Nucleus accumbens (tissue), 56 donors: ENCODE measurements around the gene HOXB7.
A peak's percentile ranks its signal among the peaks of the same experiment; 100 is the strongest.

Source experiments
- DNase-seq, 56 donors: peaks; one replicate each; lab custom pipeline; 2025; lab: John Stamatoyannopoulos, UW

Gene HOXB7

DNA sequence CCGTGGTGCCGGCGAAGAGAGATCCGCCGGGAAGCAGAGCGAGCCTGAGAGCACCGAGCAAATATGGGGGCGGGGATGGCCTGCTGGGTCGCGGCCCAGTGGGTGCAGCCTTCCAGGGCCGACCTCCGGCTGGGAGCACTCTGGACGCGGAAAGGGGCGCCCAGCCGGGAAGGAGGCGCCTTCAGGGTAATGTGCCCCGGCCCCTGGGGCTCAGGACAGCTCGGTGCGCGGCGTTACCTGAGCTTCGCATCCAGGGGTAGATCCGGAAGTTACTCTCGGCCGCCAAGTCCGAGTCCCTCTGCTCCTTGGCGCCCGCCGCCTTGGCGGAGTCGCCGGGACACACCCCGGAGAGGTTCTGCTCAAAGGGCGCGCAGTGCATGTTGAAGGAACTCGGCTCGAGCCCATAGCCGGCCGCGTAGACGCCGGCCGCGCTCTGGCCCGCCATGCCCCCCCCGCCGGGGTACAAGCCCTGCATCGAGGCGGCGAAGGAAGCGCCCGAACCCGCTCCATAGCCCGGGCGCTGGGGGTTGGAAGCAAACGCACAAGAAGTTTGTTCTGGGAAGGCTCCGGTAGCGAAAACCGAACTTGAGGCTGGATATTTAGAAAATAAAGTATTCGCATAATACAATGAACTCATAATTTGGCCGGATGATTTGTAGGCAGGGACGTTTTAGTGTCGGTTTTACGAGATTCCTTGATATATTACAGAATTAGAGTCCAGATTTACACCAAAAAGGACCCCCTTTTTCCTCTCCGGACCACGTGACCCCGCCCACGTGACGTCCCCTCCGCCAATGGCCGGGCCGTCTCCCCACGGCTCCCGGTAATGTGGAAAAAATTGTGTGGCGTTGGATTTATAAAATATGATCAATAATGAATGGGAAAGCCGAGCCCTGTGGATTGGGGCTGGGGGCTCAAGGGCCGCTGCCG is at the start of gene HOXB7:
Gene HOXB7, minus strand, starts transcription at position 736 of the 930 bp plus-strand sequence. Its CDS starts 99 bp downstream, at position 637.
- peak in 6 of 56 donors; percentile 0 to 44 (median 6) for DNase-seq

DNA sequence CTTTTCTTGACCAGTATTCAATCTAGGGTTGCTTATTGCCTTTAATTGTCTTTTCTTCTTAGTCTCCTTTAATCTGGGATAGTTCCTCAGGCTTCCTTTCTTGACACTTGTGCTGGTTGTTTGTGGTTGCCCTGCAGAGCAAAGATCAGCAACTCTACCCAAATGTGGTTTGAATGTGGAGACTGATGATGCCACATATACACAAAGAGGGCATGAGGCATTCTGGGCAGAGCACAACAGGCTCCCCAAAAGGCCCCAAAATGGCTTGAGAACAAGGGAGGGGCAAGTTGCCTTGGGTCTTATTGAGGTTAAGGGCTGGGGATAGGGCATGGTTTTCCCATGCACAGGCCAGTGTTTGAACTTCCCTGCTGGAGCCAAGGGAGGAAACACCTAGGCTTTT is 45.1 kb upstream of the HOXB7 start:
- DNase-seq = no peak

DNA sequence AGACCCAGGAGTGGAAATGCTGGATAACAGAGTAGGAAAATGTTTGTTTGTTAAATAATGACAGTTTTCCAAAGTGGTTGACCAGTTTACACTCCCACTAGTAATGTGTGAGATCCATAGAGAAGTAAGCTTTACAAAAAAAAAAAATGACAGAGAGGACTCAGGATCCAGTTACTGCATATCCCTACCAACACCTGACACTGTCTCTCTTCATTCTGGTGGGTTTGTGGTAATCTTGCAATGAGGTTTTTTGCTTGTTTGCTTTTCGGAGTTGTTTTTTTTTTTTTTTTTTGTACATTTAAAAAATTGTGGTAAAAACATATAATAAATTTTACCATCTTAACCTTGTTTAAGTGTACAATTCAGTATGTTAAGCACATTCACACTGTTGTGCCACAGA is 38.9 kb upstream of the HOXB7 start:
- DNase-seq = no peak

DNA sequence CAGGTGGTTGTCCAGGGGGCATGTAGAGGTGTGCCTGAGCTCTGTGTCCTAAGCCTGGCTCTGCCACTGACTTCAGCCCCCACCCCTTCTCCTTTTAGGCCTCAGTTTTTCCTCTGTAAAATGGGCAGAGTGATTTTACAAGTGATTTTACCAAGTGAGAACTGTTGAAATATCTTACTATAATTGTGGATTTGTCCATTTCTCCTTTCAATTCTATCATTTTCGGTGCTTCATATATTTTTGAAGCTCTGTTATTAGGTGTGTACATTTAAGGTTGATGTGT is 37.1 kb upstream of the HOXB7 start:
- no peak for DNase-seq

DNA sequence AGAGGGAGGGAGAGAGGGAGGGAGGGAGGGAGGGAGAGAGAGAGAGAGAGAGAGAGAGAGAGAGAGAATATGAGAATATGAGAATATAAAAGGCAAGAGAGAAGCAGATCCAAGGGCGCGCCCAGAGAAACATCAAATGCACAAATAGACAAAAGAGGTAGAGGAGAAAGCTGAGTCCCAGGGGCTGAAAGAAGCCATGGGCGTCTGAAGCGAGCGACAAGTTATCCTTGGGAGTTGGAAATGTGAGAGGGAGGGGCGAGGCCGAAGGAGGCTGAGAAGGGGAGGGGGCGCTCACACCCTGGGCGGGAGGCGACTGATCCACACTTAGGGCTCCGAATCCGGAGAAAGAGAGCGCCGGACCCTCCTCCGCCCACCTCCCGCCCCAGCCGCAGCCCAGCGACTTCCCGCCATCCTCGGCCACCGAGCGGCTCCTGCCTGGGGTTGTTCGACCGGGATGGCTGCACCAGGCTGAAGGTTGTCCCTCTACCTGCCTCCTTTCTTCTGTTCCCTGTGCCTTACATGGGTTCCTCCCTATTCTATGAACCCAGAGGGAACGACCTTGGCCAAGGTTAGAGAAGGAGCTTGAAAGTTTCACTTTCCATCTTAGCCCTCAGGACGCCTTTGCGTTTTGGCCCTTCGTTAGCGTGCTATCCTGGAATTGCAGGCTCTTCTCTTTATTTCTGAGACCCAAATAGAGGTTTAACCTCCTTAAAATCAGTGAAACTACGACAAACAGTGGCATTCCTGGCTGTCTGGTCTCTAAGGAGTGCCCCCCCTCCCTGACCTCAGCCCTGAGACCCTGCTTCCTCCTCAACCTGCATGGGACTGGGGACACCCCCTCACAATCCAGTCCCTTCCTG is 36.5 kb upstream of the HOXB7 start:
- no peak for DNase-seq

DNA sequence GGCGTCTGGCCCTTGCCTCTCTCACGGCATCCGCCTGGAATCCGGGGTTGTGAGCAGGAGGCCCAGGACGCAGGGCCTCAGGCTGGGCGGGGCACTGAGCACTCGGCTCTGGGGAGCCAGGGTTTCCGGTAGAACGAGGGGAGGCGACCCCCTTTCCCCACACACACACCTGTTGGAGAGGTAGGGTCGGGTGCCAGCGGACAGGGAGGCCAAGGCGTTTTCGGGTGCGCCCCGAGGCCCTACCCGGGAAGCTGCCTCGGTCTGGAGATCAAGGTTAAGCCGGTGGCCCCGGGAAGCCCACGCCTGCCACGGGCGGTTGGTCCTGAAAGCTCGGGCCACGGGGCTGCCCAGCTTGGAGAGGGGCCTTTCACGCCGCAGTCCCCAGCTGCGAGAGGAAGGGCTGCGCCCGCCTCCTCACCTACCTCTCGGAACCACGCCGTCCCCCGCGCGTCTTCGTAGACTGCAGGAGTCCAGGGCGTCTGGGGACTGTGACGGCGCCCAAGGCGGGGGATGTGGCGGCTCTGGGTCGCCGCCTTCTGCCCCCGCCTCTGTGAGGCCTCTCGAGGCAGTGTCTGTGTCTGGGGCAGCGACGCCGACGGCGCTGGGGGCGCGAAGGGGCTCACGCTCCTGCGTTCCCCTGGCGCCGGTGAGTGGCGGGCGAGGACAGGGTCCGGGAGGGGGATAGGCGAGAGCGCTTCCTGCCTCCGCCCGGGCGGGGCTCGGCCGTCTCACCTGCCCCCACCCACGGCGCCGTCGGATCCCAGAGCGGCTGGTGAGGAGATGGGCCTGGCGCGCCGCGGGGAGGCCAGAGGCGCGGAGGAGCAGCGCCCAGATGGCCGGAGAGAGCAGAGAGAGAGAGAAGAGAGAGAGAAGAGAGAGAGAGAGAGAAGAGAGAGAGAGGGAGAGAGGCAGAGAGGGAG is 35.6 kb upstream of the HOXB7 start:
- DNase-seq = no peak

DNA sequence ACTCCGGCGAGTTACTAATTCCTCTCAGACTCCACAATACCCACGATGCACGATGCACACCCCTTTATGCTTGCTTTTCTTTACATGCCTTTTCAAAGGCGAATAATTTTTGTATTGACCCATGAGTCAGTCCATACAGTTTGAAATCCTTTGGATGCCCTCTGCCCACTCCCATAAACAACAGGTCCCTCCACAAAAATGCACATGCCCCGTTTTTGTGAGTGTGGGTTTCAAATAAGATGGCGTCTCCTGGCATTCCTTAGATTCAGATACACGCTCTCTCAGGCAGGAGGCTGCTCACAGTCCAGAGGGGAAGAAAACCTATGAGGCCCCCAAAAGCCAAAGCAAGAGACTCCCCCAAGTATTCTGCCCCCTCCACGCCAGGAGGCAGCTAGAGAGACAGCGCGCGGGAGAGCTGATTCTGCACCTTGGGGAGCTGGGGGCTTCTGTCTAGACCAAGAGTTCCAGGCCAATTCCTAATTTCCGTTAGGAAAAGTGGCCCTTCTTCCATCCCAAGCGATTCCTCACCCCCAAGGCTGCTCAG is 34.9 kb upstream of the HOXB7 start:
- DNase-seq = no peak

DNA sequence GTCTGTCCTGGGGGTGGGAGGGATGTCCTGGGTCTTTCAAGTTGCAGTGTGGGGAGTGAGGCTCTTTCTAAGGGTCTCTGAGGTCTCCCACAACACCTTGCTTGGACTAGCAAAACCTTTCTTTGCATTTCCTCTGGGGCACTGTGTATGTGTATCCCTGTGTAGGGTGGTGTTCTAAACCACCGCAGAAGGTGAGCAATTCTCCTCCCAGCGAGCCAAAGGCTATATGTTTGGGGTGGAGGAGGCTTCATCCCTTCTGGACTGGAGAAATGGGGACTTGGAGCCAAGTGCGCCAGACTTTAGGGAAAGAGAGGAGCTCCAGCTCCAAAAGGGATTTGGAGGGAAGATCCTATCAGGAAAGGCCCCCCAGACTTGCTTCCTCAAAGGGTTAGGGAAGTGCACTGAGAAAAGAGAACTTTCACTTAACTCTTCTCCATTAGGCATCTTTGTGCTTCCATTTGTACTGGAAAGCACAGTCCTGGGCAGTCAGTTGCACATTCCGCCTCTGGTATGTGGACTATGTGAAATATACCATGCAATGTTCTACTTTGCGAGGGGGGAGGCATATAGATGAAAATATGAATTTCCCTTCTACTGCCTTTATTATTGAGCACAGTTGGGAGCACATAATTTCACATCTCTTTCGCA is 34.2 kb upstream of the HOXB7 start:
- DNase-seq = no peak

DNA sequence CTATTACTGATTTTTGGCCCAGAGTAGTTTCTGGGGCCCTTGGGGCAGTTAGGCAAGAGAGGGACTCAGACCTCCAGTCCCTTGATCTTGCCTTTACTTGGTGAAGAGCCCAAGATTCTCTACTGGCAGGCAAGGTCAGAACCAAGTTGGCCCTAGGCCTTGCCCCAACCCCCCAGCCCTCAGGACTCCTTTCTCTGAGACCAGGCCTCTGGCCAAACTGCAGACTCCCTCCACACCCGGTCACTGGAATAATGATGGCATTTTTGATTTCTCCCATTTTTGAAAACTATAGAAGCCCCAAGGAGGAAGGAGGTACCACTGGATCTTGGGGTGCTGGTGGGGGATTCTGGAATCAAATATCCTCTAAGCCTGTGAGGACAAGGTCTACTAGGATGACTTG is 33.3 kb upstream of the HOXB7 start:
- no peak for DNase-seq

DNA sequence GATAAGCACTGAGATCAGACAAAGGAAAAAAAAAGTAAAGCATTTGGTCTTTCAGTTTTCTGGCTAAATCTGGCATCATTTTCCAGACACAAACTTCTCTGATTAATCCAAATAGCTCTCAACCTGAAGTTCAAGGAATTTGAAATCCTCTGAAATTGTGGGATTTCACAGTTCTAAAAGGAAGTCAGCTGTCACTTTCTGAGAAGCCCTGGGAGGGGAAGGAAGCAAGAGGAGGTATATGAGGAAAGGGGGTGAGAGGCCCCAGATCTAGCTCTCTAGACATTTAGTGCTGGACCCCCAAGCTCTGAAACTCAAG is 32.8 kb upstream of the HOXB7 start:
- DNase-seq = no peak

DNA sequence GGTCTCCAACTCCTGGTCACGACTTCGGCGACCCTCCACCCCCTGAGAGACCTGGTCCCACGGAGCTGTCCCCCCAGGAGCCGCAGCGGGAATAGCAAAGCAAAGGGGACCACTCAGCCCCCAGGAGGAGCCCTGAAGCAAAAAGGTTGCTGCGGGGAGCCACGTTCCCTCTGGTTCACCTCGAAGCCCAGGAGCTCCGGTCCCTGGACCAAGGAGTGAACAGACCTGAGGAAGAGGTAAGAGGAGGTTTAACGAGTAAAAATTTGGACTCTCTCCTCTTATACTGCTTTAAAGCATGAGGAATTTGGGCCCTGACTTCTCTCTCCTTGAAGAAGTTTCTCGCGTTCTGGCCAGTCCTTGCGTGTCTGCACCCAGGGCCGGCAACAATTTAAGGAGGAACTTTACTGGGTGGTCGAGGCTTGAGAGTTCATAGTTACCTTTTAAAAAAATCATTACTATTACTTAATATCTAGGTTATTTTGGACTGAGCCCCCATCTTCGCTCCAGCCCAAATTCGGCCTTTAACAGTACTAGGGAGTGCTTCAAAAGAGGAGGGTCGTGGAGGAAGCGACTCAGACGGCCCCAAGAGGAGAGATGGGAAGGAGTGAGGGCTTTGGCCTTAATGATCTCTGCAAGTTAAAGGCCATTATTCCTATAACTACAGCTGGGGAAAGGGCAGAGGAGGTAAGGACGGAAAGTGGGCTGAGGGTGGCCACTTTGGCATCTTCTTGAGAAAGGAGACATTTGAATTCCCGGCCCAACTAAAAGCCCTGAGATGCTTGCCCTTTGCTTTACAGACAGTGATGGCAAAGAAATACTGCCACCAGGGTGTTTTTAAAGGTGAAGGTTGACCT is 32.3 kb upstream of the HOXB7 start:
- no peak for DNase-seq

DNA sequence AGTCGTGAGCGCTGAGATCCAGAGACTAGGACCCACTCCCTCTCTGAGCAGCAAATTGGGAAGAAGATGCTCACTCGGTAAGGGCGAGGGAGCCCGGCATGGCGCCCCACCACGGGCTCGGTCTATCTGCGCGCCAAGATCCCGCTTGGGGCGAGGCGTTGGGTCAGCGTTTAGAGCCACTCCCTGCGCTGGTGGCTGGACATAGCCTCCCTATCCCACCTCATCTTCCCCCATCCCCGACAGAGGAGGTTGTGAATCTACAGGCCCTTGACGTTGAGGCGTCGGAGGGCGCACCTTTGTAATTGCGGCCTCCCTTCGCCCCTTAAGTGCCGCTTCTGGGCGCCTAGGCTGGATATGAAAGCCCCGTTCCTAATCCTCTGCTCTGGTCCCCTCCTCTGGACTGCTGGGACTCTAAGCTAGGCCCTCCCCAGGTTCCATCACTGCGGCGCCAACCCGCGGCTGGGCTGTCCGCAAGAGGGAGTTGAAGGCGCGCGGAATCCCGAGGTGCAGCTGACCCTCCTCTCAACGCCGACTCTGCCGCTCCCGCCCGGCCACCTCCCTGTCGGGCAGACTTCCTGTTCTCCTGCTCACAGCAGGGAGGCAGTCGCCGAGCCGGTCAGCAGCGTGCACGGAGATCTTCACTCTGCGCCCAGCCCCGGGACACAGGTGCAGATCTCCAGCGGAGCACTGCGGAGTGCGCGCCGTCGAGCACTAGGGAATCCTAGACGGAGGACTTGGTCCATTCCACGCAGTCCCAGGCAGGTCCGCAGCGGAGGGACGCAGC is 31.4 kb upstream of the HOXB7 start:
- no peak for DNase-seq

DNA sequence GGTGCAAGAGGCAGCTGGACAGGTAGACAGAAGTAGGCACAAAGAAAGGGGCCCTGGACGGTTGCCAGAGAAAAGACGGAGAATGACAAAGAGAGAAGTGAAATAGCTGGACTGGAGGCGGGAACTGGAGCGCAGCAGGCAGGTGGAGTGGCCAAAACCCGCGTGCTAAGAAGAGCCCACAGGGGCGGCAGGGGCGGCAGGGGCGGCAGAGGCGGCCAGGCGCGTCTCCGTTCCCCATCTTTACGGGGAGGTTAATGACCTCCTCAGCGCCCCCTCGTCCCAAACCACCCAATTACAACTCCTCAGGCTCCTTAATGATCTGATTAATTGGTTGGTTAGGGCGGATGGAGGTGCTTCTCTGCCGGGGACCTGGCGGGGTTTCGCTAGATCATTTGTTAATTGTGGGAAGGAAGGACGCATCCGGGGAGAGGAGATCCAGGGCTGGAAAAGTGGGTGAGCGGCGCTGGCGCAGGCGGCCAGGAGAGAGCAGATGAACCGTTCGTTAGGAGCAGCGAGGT is 30.8 kb upstream of the HOXB7 start:
- DNase-seq = no peak

DNA sequence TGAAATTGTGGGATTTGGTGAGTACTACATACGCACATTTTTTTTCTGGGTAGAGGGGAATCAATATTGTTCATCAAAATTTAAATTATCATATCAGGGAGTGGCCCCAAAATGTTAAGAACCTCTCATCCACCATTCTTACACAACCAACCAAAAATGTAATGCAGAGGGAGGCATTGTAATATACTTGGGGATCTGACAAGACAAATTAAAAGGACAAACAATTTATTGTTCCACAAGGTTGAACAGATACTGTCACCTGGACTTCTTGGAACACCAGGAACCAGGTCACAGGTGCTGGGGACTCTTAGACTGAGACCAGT is 30.0 kb upstream of the HOXB7 start:
- no peak for DNase-seq

DNA sequence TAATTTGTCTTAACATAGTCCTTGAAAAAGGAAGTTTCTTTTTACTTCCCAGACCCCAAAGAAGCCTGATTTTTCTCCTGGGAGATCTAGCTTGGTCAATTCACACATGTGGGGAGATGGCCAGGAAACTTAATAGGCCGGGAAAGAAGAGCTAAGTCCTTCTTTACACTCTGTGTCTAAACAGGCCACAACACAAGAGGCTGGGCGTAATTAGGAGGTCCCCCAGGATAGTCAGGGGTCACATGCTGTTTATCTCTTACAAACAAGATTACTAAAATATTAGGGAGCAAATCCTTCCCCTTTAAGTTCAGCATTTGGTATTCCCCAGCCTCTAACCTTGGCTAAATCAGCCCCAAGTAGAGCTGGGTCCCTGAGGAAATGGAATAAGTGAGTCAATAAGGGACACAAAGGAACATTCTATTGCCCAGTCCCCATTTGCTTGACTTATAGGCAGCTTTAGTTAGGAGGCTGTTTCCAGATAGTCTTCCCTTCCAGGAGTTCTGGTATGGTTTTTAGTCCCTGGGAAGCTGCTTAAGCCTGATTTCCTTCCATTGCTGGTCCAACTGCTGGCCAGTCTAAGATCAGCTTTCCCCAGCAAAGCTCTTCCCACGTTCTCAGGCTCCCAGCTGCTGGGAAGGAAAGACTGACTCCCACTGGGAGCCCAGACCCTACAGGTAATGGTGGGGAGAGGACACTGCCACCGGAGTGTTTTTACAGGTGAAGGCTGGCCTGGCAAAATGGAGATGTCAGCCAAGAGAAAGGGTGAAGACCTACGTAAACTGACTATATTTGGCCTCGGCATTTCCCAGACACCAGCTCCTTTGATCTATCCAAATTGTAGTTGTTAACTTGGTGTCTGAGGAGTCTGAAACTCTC is 29.4 kb upstream of the HOXB7 start:
- DNase-seq = no peak

DNA sequence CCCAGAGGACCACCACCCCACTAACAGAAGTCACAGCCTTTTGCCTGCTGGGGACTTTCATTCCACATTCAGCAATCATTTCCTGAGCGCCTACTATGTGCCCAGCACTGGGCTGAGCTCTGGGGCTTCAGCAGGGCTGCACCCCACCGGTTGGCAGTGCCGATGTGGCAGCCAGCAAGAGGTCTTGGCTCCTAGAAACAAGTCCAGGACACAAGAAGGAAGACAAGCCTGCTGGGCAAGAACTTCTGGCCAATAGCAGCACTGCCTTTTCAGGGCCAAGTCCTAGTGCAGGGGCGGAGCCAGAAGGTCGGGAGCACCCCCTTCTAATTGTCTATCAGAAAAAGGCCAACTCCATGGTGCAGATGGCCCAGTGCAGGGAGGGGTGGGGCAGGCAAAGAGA is 28.3 kb upstream of the HOXB7 start:
- DNase-seq = no peak
